Calu3 (cell line): Measurements from ENCODE around the gene OLFM4. TPM values are rescaled to one million over a fixed set of nuclear protein-coding genes. Genes with fewer than 3 reads are reported as not detected.

Experiments used
- Bru-seq: library from RNA; stranded (reverse); fragments of 400-500 nt; gene quantifications from one replicate; lab custom pipeline; 2021; lab: Mats Ljungman, UMichigan
- BruChase-seq, 2 experiments: library from RNA; stranded (reverse); fragments of 400-500 nt; gene quantifications; one replicate each; lab custom pipeline; 2021; lab: Mats Ljungman, UMichigan
- BruUV-seq: library from RNA; stranded (reverse); fragments of 400-500 nt; replicated peaks from 2 replicates; lab custom pipeline; 2021; lab: Mats Ljungman, UMichigan
- CTCF ChIA-PET: fragments of 300-600 bp; sonication (Branson Sonifier 250); formaldehyde crosslinking; loops from one replicate; lab custom pipeline; 2022; ENCODE audit warnings: antibody characterized with exemption; lab: Charles Lee
- DNase-seq: peaks from one replicate; pipeline ENCODE4 v3.0.0; 2022
- H3K27ac Mint-ChIP-seq: one replicate; pipeline ENCODE4 v1.8.0; 2022; ENCODE audit warnings: mixed read lengths; ENCODE audit not compliant: unreplicated experiment
- H3K27me3 Mint-ChIP-seq: one replicate; pipeline ENCODE4 v1.8.0; 2022; ENCODE audit warnings: mixed read lengths; ENCODE audit not compliant: unreplicated experiment
- H3K36me3 Mint-ChIP-seq: one replicate; pipeline ENCODE4 v1.8.0; 2022; ENCODE audit warnings: mild to moderate bottlenecking, moderate library complexity, mixed read lengths; ENCODE audit not compliant: insufficient read depth, unreplicated experiment
- H3K4me1 Mint-ChIP-seq: one replicate; pipeline ENCODE4 v1.8.0; 2022; ENCODE audit warnings: mild to moderate bottlenecking, low read depth, mixed read lengths; ENCODE audit not compliant: unreplicated experiment
- H3K4me3 Mint-ChIP-seq: one replicate; pipeline ENCODE4 v1.8.0; 2022; ENCODE audit warnings: mild to moderate bottlenecking, low read depth, moderate library complexity, mixed read lengths; ENCODE audit not compliant: unreplicated experiment
- H3K9me3 Mint-ChIP-seq: one replicate; pipeline ENCODE4 v1.8.0; 2022; ENCODE audit warnings: low read depth, mixed read lengths; ENCODE audit not compliant: unreplicated experiment
- CTCF ChIP-seq: fragments of 200-600 bp; IDR thresholded peaks from one replicate; pipeline ENCODE4 v1.8.0; 2022; ENCODE audit warnings: antibody characterized with exemption; ENCODE audit not compliant: unreplicated experiment
- intact Hi-C: fragments of 100-400 bp; cut with micrococcal nuclease; formaldehyde crosslinking; loops from one replicate; pipeline ENCODE4 v1.10.0; 2022; ENCODE audit not compliant: unreplicated experiment
- long read RNA-seq: library from polyadenylated mRNA; stranded (forward); transcript quantifications from one replicate; pipeline ENCODE4 v2.0.0, GENCODE V29; 2022
- total RNA-seq: library from RNA; stranded (reverse); gene quantifications from 2 replicates; pipeline ENCODE4 v1.2.3, GENCODE V29; 2022

OLFM4 gene
- total RNA-seq (33.5 and 55.7 TPM in 2 replicates), Bru-seq, nascent RNA (percentile 74 among the genes with signal in this experiment), BruChase-seq, experiment 1, labeled RNA remaining after a 6-hour chase (percentile 79 among the genes with signal in this experiment), BruChase-seq, experiment 2, labeled RNA remaining after a 2-hour chase (percentile 50 among the genes with signal in this experiment)
- long read RNA-seq, transcript OLFM4-201 (5 exons, 2,897 nt) = major isoform, 95 of 101 reads
- long read RNA-seq, partial matches to known transcripts = 4 of 101 reads
- long read RNA-seq, other reads (novel, unspliced or antisense) = 2 of 101 reads

GRCh38 chr13:53028637-53029203 lies at the start of gene OLFM4:
OLFM4 (plus strand) TSS chr13:53028813; CDS start chr13:53028837, 24 bp downstream.
- Mint-ChIP-seq H3K36me3 (no peaks in the 10 kb centered on the region), H3K9me3 (no peaks in the 10 kb centered on the region), H3K4me1 (no peaks in the 10 kb centered on the region), H3K4me3 (no peak within 1 kb of the TSS), H3K27ac (no peak within 1 kb of the TSS), H3K27me3 (no peaks in the 10 kb centered on the region)
- CTCF ChIA-PET = interaction anchor here (0.7 kb wide), 1 partner anchor 61 kb away, joined by 3 read pairs; no protein-coding TSS in a partner anchor
- intact Hi-C loops = no loop called here
- TF ChIP-seq CTCF = no peak
- no TSS peak for BruUV-seq
- DNase-seq = peak; percentile 14

- TF ChIP-seq CTCF = no peak
- DNase-seq = no peak
- CTCF ChIA-PET = no interaction called here
- Mint-ChIP-seq H3K36me3 (no peaks in the 10 kb centered on the region), H3K27me3 (peaks cover 16% of the 10 kb centered on the region), H3K27ac (no peak overlapping the region), H3K9me3 (no peaks in the 10 kb centered on the region), H3K4me3 (no peak overlapping the region), H3K4me1 (no peaks in the 10 kb centered on the region)
- intact Hi-C loops = no loop called here
- no TSS peak for BruUV-seq
Measured at GRCh38 chr13:52978989-52979388, 49.6 kb upstream of the OLFM4 start.

- intact Hi-C loops = no loop called here
- H3K36me3 Mint-ChIP-seq = no peaks in the 10 kb centered on the region
- CTCF ChIA-PET = no interaction called here
- H3K27ac Mint-ChIP-seq = no peak overlapping the region
- H3K4me1 Mint-ChIP-seq = no peaks in the 10 kb centered on the region
- no TSS peak for BruUV-seq
- H3K27me3 Mint-ChIP-seq = peaks cover 16% of the 10 kb centered on the region
- no peak overlapping the region for H3K4me3 Mint-ChIP-seq
- TF ChIP-seq CTCF = no peak
- no peak for DNase-seq
- H3K9me3 Mint-ChIP-seq = peaks cover 2% of the 10 kb centered on the region
Measured at GRCh38 chr13:52980695-52981094, 47.9 kb upstream of the OLFM4 start.

- CTCF ChIA-PET = interaction anchor here (0.7 kb wide), 1 partner anchor 27 kb away, joined by 3 read pairs; no protein-coding TSS in a partner anchor
- no peak for TF ChIP-seq CTCF
- Mint-ChIP-seq H3K36me3 (no peaks in the 10 kb centered on the region), H3K4me3 (no peak overlapping the region), H3K27me3 (peaks cover 16% of the 10 kb centered on the region), H3K27ac (no peak overlapping the region), H3K4me1 (no peaks in the 10 kb centered on the region), H3K9me3 (peaks cover 2% of the 10 kb centered on the region)
- intact Hi-C loops = no loop called here
- BruUV-seq = no TSS peak
- no peak for DNase-seq
Measured at GRCh38 chr13:52983836-52984235, 44.8 kb upstream of the OLFM4 start.
